ENCODE results near the gene SLC27A2. TPM values are rescaled to one million over a fixed set of nuclear protein-coding genes. Genes with fewer than 3 reads are reported as not detected.

Gene SLC27A2
- total RNA-seq, 1 donor from 2014 or later = 2.9 TPM

DNA sequence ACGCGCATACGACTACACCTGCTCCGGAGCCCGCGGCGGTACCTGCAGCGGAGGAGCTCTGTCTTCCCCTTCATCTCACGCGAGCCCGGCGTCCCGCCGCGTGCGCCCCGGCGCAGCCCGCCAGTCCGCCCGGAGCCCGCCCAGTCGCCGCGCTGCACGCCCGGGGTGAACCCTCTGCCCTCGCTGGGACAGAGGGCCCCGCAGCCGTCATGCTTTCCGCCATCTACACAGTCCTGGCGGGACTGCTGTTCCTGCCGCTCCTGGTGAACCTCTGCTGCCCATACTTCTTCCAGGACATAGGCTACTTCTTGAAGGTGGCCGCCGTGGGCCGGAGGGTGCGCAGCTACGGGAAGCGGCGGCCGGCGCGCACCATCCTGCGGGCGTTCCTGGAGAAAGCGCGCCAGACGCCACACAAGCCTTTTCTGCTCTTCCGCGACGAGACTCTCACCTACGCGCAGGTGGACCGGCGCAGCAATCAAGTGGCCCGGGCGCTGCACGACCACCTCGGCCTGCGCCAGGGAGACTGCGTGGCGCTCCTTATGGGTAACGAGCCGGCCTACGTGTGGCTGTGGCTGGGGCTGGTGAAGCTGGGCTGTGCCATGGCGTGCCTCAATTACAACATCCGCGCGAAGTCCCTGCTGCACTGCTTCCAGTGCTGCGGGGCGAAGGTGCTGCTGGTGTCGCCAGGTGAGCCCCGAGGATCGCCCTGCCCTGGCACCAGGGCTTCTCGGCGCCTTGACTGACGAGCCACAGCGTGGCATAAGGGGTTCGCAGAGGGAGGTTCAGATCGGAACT is 420 bp downstream of the SLC27A2 start:
- H3K4me3 ChIP-seq = peak overlapping the region; percentile 70
- DNase-seq (peak; percentile 64), ATAC-seq (peak; percentile 71 to 79)
- H3K4me1 ChIP-seq = peaks cover 15% of the 10 kb centered on the region
- intact Hi-C loops (cut with DNase I) = no loop called here
- no peaks in the 10 kb centered on the region for H3K9me3 ChIP-seq
- H3K27ac ChIP-seq = no peak overlapping the region
- H3K36me3 ChIP-seq = no peaks in the 10 kb centered on the region
- TF ChIP-seq, protein P1, sequence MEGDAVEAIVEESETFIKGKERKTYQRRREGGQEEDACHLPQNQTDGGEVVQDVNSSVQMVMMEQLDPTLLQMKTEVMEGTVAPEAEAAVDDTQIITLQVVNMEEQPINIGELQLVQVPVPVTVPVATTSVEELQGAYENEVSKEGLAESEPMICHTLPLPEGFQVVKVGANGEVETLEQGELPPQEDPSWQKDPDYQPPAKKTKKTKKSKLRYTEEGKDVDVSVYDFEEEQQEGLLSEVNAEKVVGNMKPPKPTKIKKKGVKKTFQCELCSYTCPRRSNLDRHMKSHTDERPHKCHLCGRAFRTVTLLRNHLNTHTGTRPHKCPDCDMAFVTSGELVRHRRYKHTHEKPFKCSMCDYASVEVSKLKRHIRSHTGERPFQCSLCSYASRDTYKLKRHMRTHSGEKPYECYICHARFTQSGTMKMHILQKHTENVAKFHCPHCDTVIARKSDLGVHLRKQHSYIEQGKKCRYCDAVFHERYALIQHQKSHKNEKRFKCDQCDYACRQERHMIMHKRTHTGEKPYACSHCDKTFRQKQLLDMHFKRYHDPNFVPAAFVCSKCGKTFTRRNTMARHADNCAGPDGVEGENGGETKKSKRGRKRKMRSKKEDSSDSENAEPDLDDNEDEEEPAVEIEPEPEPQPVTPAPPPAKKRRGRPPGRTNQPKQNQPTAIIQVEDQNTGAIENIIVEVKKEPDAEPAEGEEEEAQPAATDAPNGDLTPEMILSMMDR (IDR thresholded peaks at IDR 0.05) = no peak
- H3K27me3 ChIP-seq (ENCODE audit: low read depth) = peaks cover 37% of the 10 kb centered on the region

DNA sequence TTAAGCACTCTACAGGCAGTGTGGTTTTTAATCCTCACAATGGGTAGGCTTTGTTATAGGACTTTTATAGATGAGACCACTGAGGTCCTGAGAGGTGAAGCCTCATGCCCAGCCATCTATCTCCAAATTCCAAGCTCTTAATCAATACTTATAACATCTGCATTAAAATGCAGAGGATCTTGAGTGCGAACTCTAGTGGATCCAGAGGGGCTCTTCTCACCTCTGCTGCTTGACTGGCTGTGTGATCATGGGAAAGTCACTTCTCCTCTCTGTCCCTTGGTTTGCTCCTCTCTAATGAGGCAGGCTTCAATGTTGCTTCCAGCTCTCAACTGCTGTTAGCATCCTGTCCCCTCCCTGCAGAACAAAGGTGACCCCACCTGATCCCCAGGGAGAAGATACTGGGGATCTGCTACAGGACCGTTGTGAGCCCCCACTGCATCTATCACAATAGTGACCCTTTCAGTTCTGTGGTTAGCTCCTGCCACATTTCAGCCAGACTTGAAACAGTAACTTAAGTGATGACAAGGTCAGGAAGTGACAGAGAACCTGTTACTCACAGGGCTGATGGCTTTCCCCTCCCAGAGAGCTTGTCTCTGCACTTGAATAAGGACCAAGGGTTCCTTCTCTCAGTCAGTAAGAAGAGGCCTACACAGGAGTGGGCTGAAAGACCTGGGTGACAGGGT is 1.3 kb downstream of the SLC27A2 start:
- Histone ChIP-seq H3K4me1 (peaks cover 15% of the 10 kb centered on the region), H3K27me3 (ENCODE audit: low read depth) (peaks cover 29% of the 10 kb centered on the region), H3K36me3 (no peaks in the 10 kb centered on the region), H3K4me3 (peak overlapping the region; percentile 70), H3K9me3 (no peaks in the 10 kb centered on the region), H3K27ac (no peak overlapping the region)
- TF ChIP-seq, protein P1 (IDR thresholded peaks at IDR 0.05) = no peak
- intact Hi-C loops (cut with DNase I) = no loop called here
- DNase-seq (no peak), ATAC-seq (no peak)

DNA sequence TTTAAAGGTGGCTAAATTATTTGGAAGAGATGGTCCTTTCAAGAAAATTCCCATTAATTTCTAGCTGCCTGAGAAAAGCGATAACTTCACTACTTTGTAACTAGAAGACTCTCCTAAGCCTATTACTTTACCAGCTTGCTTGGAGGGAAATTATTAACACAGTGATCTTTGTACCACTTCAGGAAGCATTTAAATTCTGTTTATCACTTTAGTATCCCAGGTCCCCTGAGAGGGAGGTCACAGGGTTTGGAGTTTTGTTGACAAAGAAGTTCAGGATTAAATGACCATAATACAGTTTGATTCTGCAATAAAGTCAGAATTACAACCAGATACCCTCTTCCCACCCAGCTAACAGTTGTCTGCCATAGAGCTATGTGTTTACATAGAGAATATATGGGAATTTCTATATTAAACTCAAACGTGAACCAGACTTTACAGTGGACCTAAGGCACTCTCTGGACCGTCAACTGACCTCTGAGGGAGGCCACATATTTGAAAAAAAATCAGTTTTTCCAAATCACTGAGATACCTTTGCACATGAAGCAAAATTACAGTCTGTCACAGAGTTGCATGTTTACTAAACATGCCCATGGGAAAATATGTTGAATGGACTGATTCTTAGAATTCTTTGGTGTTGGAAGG is 3.0 kb downstream of the SLC27A2 start:
- DNase-seq (no peak), ATAC-seq (no peak)
- H3K27me3 ChIP-seq (ENCODE audit: low read depth) = peaks cover 25% of the 10 kb centered on the region
- no peaks in the 10 kb centered on the region for H3K36me3 ChIP-seq
- H3K4me3 ChIP-seq = no peak overlapping the region
- no peaks in the 10 kb centered on the region for H3K9me3 ChIP-seq
- TF ChIP-seq, protein P1 (IDR thresholded peaks at IDR 0.05) = no peak
- intact Hi-C loops (cut with DNase I) = no loop called here
- peaks cover 15% of the 10 kb centered on the region for H3K4me1 ChIP-seq
- no peak overlapping the region for H3K27ac ChIP-seq

DNA sequence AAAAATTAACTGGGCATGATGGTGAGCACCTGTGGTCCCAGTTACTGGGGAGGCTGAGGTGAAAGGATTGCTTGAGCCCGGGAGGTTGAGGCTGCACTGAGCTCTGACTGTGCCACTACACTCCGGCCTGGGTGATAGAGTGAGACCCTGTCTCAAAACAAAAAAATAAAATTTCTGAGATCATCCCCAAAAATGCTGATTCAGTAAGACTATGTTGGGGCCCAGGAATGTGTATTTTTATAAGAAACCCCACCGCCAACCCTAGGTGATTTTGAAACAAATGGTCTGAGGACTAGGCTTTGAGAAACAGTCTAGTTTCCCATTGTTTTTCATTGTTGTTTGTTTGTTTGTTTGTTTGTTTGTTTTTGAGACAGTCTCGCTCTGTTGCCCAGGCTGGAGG is 4.1 kb downstream of the SLC27A2 start:
- no peak for DNase-seq
- ATAC-seq = no peak
- Histone ChIP-seq H3K27me3 (ENCODE audit: low read depth) (peaks cover 23% of the 10 kb centered on the region), H3K4me3 (no peak overlapping the region), H3K36me3 (no peaks in the 10 kb centered on the region), H3K9me3 (no peaks in the 10 kb centered on the region), H3K27ac (no peak overlapping the region), H3K4me1 (peaks cover 15% of the 10 kb centered on the region)
- intact Hi-C loops (cut with DNase I) = no loop called here
- TF ChIP-seq, protein P1 (IDR thresholded peaks at IDR 0.05) = no peak

DNA sequence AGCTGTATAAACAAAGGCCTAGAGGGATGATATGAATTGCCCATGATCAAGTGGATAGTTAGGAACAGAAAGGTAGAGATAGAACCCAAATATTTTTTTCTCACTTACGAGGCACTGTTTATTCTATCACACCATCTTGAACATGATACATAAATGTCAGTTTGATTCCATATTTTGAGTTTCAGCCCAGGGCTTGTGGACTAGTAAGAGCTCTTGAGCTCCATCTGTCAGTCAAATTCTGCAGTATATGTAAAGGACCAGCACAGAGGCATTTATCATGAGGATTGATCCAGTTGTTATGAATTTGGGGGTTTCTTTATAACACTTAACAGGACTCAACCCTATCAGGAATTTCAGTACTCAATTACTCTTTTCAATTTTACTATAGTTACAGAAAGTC is 4.8 kb downstream of the SLC27A2 start:
- Histone ChIP-seq H3K36me3 (no peaks in the 10 kb centered on the region), H3K4me1 (peaks cover 12% of the 10 kb centered on the region)
- TF ChIP-seq, protein P1 (IDR thresholded peaks at IDR 0.05) = no peak

More for the DNA sequence above, 4.8 kb downstream of the SLC27A2 start:
- no peak for ATAC-seq
- Histone ChIP-seq H3K4me3 (no peak overlapping the region), H3K9me3 (no peaks in the 10 kb centered on the region), H3K27ac (no peak overlapping the region), H3K27me3 (ENCODE audit: low read depth) (peaks cover 16% of the 10 kb centered on the region)
- no peak for DNase-seq
- intact Hi-C loops (cut with DNase I) = no loop called here
